Esophagus muscularis mucosa (tissue), 3 donors: ENCODE data around the gene TAPBPL.

Source experiments
- CTCF ChIP-seq, 3 experiments: fragments of 200-600 bp in 2 of 3; fragments of 450-650 bp in 1 of 3; sonication (generic) in 2 of 3; IDR thresholded peaks; one replicate each; pipeline ENCODE4 v1.5.1; 2017 to 2019; ENCODE audit warnings: antibody characterized with exemption in 3 of 3, mild to moderate bottlenecking in 2 of 3, moderate library complexity in 1 of 3
- POLR2AphosphoS5 ChIP-seq, 2 donors: sonication (generic); formaldehyde crosslinking; IDR thresholded peaks; one replicate each; pipeline ENCODE4 v1.6.1; 2017; ENCODE audit warnings: antibody characterized with exemption in 2 of 2

DNA sequence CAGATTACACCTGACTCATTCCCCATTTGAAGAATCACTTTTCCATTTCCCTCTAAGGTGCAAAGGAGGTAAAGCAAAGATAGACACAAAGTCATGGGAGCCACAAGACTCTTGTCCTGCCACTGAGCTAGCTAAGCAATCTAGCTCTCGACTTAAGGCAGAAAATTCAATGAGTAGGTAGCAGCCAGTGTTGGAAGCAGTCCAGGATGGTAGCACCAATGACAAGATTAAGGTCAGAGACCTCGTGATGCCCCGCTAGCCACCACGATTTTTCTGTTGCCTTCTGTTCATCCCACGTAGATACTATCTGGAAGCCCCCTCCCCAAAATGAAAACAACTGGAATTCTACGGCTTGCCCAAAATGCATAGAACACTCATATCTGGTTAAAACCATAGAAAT is 17.2 kb downstream of the TAPBPL start:
- TF ChIP-seq CTCF (IDR thresholded peaks at IDR 0.05) (no peak), POLR2AphosphoS5 (IDR thresholded peaks at IDR 0.05) (no peak)
